ENCODE results near the gene MORN5.

- TF ChIP-seq CTCF (IDR thresholded peaks at IDR 0.05) (no peak), POLR2AphosphoS5 (IDR thresholded peaks at IDR 0.05) (no peak), POLR2A (IDR thresholded peaks at IDR 0.05) (no peak)
These were observed 63.1 kb downstream of the MORN5 start for GRCh38 chr9:122222791-122223190.

Measured in breast epithelium (tissue), 3 donors.